ENCODE measurements around the gene HLTF. TPM values are rescaled to one million over a fixed set of nuclear protein-coding genes. Genes with fewer than 3 reads are reported as not detected.

Gene HLTF
- total RNA-seq, 4 donors from 2014 or later, result 3.0 to 13.5 (median 7.2) TPM

- intact Hi-C loops (cut with DNase I; ENCODE audit: low total_unique reads), result no loop called here
- in situ Hi-C loops (cut with MboI; ENCODE audit: low pct_ligation_motif_present in 1 of 4, low pct_unique_long_range_greater_than_20kb in 1 of 4, low sequenced_read_pairs in 3 of 4), result no loop called here
- Histone ChIP-seq H3K9me3 (no peaks in the 10 kb centered on the region), H3K4me1 (peaks cover 0 to 2% (median under 1%) of the 10 kb centered on the region in 4 donors), H3K4me3 (no peak overlapping the region), H3K27me3 (no peaks in the 10 kb centered on the region), H3K36me3 (peaks cover 0 to 26% (median 7%) of the 10 kb centered on the region in 4 donors), H3K27ac (peak overlapping the region in 1 of 4 donors; percentile 36)
- DNase-seq, result peak; percentile 30
- no peak for TF ChIP-seq CTCF (IDR thresholded peaks at IDR 0.05)
- no peak for TF ChIP-seq POLR2A (IDR thresholded peaks at IDR 0.05)
- TF ChIP-seq POLR2AphosphoS5 (IDR thresholded peaks at IDR 0.05), result no peak
- 86 to 89% methylated on average over 1 to 2 of the region's 2 CpGs for WGBS, 2 donors (ENCODE audit: low coverage in 1 of 2)
Observed at GRCh38 chr3:149009732-149010131, 76.6 kb downstream of the HLTF start.

GRCh38 chr3:149007567-149008257, 78.6 kb downstream of the HLTF start:
- no peak for DNase-seq
- Histone ChIP-seq H3K36me3 (peaks cover 0 to 18% (median 3%) of the 10 kb centered on the region in 4 donors), H3K27me3 (no peaks in the 10 kb centered on the region), H3K9me3 (no peaks in the 10 kb centered on the region), H3K27ac (no peak overlapping the region), H3K4me1 (peaks cover 0 to 7% (median 2%) of the 10 kb centered on the region in 4 donors), H3K4me3 (no peak overlapping the region)
- intact Hi-C loops (cut with DNase I; ENCODE audit: low total_unique reads) (no loop called here), in situ Hi-C loops (cut with MboI; ENCODE audit: low pct_ligation_motif_present in 1 of 4, low pct_unique_long_range_greater_than_20kb in 1 of 4, low sequenced_read_pairs in 3 of 4) (no loop called here)
- TF ChIP-seq EP300 (IDR thresholded peaks at IDR 0.05; ENCODE audit: low read depth), result no peak
- no peak for TF ChIP-seq CTCF (IDR thresholded peaks at IDR 0.05)
- no peak for TF ChIP-seq POLR2A (IDR thresholded peaks at IDR 0.05)
- no peak for TF ChIP-seq POLR2AphosphoS5 (IDR thresholded peaks at IDR 0.05)
- 95 to 97% methylated on average over 7 of the region's 7 CpGs for WGBS, 2 donors (ENCODE audit: low coverage in 1 of 2)

- intact Hi-C loops (cut with DNase I; ENCODE audit: low total_unique reads) (no loop called here), in situ Hi-C loops (cut with MboI; ENCODE audit: low pct_ligation_motif_present in 1 of 4, low pct_unique_long_range_greater_than_20kb in 1 of 4, low sequenced_read_pairs in 3 of 4) (no loop called here)
- TF ChIP-seq EP300 (IDR thresholded peaks at IDR 0.05; ENCODE audit: low read depth), result no peak
- no peak for DNase-seq
- 87 to 100% methylated on average over 1 of the region's 1 CpG for WGBS, 2 donors (ENCODE audit: low coverage in 1 of 2)
- Histone ChIP-seq H3K27me3 (no peaks in the 10 kb centered on the region), H3K9me3 (no peaks in the 10 kb centered on the region), H3K4me1 (peaks cover 0 to 7% (median 2%) of the 10 kb centered on the region in 4 donors), H3K36me3 (peaks cover 0 to 12% (median 3%) of the 10 kb centered on the region in 4 donors), H3K27ac (no peak overlapping the region), H3K4me3 (no peak overlapping the region)
Observed at GRCh38 chr3:149005416-149005815, 80.9 kb downstream of the HLTF start.

- Histone ChIP-seq H3K27ac (peak overlapping the region in 1 of 4 donors; percentile 1), H3K4me3 (no peak overlapping the region), H3K36me3 (peaks cover 0 to 11% (median 5%) of the 10 kb centered on the region in 4 donors), H3K9me3 (no peaks in the 10 kb centered on the region), H3K27me3 (no peaks in the 10 kb centered on the region), H3K4me1 (peaks cover 0 to 7% (median 2%) of the 10 kb centered on the region in 4 donors)
- DNase-seq, result no peak
- WGBS, 2 donors (ENCODE audit: low coverage in 1 of 2), result 71% methylated on average over 4 of the region's 4 CpGs; no CpG with 5 or more reads in 1 of the 2 donors
- intact Hi-C loops (cut with DNase I; ENCODE audit: low total_unique reads) (no loop called here), in situ Hi-C loops (cut with MboI; ENCODE audit: low pct_ligation_motif_present in 1 of 4, low pct_unique_long_range_greater_than_20kb in 1 of 4, low sequenced_read_pairs in 3 of 4) (no loop called here)
- TF ChIP-seq POLR2A (IDR thresholded peaks at IDR 0.05) (no peak), EP300 (IDR thresholded peaks at IDR 0.05; ENCODE audit: low read depth) (no peak), CTCF (IDR thresholded peaks at IDR 0.05) (no peak), POLR2AphosphoS5 (IDR thresholded peaks at IDR 0.05) (no peak)
Observed at GRCh38 chr3:149004622-149005021, 81.7 kb downstream of the HLTF start.

Measured in transverse colon (tissue), 4 donors.